ENCODE measurements around the gene KATNAL2.

Gene KATNAL2

DNA sequence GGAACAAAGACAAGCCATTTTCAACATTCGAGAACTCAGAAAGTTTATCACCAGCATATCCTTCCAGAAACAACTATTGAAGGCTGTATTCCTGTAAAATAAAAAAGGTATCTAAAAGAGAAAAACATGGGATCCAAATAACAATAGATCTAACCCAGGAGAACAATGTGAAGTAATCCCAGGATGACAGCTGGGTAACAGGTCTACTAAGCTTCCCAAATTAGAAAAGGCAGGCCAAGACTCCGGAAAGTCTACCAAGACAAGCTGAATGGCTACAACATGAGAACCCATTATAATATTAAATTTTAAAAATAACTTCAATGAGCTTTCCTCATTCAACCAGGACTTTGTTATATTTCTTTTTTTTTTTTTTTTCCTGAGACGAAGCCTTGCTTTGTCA, 6.5 kb upstream of the KATNAL2 start:
- Histone ChIP-seq H3K9me3 (ENCODE audit: control insufficient read depth, insufficient read depth, low read length) (no peaks in the 10 kb centered on the region), H3K4me1 (ENCODE audit: insufficient read depth, low read length) (peaks cover 12% of the 10 kb centered on the region), H3K36me3 (ENCODE audit: insufficient read depth, low read length) (no peaks in the 10 kb centered on the region), H3K9ac (ENCODE audit: low read depth, low read length) (no peak overlapping the region)

DNA sequence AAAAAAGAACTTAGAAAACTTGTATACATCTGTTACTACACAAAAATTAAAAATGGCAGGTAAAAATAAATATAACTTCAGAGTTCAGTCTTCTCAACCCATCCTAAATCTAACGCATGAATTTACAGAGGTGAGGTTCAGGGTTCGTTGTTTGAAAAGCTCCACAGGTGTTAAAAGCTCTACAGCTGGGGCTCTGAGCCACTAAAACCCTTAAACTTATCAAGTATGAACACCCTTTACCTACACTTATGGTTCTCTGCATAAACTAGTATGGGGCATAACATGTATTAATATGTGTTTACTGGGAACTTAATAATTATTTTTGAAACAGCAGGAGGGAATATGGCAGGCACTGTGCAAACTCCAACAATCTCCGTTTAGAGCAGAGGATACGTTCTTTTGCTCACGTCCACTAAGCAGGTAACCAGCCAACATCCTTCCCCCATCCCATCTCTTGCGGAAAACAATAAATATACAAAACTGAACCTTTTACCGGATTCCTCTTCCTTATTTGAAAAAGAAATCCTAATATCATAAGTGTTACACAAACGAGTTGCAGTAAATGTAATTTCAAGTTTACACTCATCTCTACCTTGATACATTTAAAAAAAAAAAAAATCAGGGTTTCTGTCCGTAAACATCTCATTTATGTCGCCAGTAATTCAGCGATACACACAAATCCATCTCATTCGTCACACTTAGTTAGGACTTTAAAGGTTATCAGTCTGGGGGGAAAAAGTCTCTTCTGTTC, 1.4 kb upstream of the KATNAL2 start:
- no peaks in the 10 kb centered on the region for H3K9me3 ChIP-seq (ENCODE audit: control insufficient read depth, insufficient read depth, low read length)
- H3K36me3 ChIP-seq (ENCODE audit: insufficient read depth, low read length), result no peaks in the 10 kb centered on the region
- peak overlapping the region; percentile 96 for H3K9ac ChIP-seq (ENCODE audit: low read depth, low read length)
- peaks cover 12% of the 10 kb centered on the region for H3K4me1 ChIP-seq (ENCODE audit: insufficient read depth, low read length)

DNA sequence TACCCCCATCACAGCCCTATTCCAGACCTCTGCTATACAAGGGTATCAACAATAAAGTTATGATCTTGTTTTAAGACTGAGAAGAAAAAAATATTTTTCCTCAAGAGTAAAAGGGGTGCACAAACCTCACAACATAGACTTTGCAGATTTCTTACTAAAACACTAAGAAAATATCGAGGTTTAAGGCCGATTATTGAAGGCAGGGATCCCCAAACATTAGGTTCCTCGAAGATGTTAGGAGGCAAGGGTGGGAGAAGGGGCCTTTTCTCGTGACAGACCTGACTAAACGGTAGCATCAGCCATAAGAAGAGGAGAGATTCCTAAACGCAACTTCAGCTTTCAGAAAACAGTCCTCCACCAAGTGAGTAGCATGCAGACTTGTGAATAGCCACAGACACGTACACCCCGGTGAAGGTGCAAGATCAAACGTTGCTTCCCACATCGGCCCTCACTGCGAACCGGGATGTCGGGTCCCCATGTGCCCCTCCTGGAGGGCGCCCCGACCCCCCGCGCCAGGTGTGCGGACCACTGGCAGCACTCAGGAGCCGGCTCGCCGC, 773 bp upstream of the KATNAL2 start:
- Histone ChIP-seq H3K4me1 (ENCODE audit: insufficient read depth, low read length) (peaks cover 12% of the 10 kb centered on the region), H3K9me3 (ENCODE audit: control insufficient read depth, insufficient read depth, low read length) (no peaks in the 10 kb centered on the region), H3K36me3 (ENCODE audit: insufficient read depth, low read length) (no peaks in the 10 kb centered on the region), H3K9ac (ENCODE audit: low read depth, low read length) (peak overlapping the region; percentile 96)

GRCh38 chr18:46917803-46918600, 600 bp downstream of the KATNAL2 start:
- no peaks in the 10 kb centered on the region for H3K36me3 ChIP-seq (ENCODE audit: insufficient read depth, low read length)
- no peaks in the 10 kb centered on the region for H3K9me3 ChIP-seq (ENCODE audit: control insufficient read depth, insufficient read depth, low read length)
- H3K9ac ChIP-seq (ENCODE audit: low read depth, low read length), result peak overlapping the region; percentile 96
- H3K4me1 ChIP-seq (ENCODE audit: insufficient read depth, low read length), result peaks cover 12% of the 10 kb centered on the region

GRCh38 chr18:46920067-46920466, 2.7 kb downstream of the KATNAL2 start:
- no peaks in the 10 kb centered on the region for H3K36me3 ChIP-seq (ENCODE audit: insufficient read depth, low read length)
- no peak overlapping the region for H3K9ac ChIP-seq (ENCODE audit: low read depth, low read length)

DNA sequence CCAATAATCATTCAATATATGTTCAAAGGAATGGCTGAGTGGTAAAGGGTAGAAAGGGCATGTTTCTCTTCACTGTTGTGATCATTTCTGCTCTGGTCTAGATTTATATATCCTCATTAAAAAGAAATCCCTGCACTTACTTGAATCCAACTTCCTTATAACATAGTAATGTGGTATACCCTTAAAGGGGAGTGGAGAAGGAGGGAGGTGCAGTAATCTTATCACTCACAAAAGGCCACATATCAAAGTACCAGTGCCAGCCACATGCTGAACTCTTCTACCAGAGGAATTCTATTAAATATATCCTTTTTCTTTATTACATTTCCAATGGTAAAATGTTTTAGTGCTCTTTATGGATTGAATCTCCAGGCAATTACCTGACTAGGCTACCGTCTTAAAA, 3.3 kb downstream of the KATNAL2 start:
- Histone ChIP-seq H3K9ac (ENCODE audit: low read depth, low read length) (no peak overlapping the region), H3K9me3 (ENCODE audit: control insufficient read depth, insufficient read depth, low read length) (no peaks in the 10 kb centered on the region), H3K36me3 (ENCODE audit: insufficient read depth, low read length) (no peaks in the 10 kb centered on the region), H3K4me1 (ENCODE audit: insufficient read depth, low read length) (no peaks in the 10 kb centered on the region)

More at GRCh38 chr18:46920067-46920466, 2.7 kb downstream of the KATNAL2 start:
- Histone ChIP-seq H3K4me1 (ENCODE audit: insufficient read depth, low read length) (no peaks in the 10 kb centered on the region; the same call in 1 of the 2 replicates), H3K9me3 (ENCODE audit: control insufficient read depth, insufficient read depth, low read length) (no peaks in the 10 kb centered on the region)

DNA sequence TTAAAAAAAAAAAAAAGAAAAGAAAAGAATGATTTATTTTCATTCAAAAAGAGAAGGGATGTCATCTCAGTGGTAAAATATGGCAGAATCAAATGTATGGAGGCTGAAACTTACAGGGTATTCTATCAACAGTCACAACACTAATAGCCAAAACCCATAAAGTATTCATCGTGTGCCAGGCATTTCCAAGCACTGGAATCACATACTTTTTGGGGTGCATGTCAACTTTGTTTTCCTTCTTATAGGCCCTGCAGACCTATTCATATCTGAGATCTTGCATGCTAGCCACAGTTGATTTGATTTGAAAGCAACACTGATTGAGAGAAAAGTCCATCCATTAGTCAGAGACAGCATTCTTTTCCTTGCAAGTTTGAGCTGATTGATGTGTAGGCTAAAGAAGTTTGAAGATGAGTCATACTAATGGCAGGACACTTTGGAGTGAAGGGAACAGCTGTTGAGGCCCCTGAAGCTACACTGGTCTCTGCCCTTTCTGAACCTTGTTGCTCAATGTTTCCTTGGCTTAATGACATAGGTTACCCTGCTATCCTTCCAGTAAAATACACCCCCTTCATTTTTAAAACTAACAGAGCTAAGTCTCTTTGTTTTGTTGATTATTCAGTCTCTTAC, 22.0 kb downstream of the KATNAL2 start:
- Histone ChIP-seq H3K4me1 (ENCODE audit: insufficient read depth, low read length) (0 out of 2 replicates have a peak, but pooled peaks cover 4% of the 10 kb centered on the region), H3K9me3 (ENCODE audit: control insufficient read depth, insufficient read depth, low read length) (no peaks in the 10 kb centered on the region), H3K9ac (ENCODE audit: low read depth, low read length) (no peak overlapping the region), H3K36me3 (ENCODE audit: insufficient read depth, low read length) (no peaks in the 10 kb centered on the region)

GRCh38 chr18:46939998-46940571, 22.7 kb downstream of the KATNAL2 start:
- Histone ChIP-seq H3K9ac (ENCODE audit: low read depth, low read length) (no peak overlapping the region), H3K9me3 (ENCODE audit: control insufficient read depth, insufficient read depth, low read length) (no peaks in the 10 kb centered on the region), H3K4me1 (ENCODE audit: insufficient read depth, low read length) (0 out of 2 replicates have a peak, but pooled peaks cover 4% of the 10 kb centered on the region), H3K36me3 (ENCODE audit: insufficient read depth, low read length) (no peaks in the 10 kb centered on the region)

DNA sequence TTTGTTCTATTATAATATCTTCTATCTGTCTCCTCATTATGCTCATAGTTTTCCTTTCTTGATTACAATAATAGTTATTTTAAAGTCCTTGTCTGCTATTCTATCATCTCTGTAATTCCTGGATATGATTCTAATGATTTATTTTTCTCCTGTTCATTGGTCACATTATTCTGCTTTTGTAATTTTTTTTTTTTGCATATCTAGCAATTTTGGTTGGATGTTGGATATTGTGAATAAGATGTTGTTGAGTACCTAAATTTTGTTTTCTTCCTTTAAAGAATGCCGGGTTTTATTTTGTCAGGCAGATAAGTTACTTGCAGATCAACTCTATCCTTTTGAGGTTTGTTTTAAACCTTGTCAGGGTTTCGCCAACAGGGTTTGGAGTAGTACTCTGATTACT, 25.2 kb downstream of the KATNAL2 start:
- Histone ChIP-seq H3K36me3 (ENCODE audit: insufficient read depth, low read length) (no peaks in the 10 kb centered on the region), H3K9me3 (ENCODE audit: control insufficient read depth, insufficient read depth, low read length) (no peaks in the 10 kb centered on the region), H3K9ac (ENCODE audit: low read depth, low read length) (no peak overlapping the region), H3K4me1 (ENCODE audit: insufficient read depth, low read length) (0 out of 2 replicates have a peak, but pooled peaks cover 4% of the 10 kb centered on the region)

DNA sequence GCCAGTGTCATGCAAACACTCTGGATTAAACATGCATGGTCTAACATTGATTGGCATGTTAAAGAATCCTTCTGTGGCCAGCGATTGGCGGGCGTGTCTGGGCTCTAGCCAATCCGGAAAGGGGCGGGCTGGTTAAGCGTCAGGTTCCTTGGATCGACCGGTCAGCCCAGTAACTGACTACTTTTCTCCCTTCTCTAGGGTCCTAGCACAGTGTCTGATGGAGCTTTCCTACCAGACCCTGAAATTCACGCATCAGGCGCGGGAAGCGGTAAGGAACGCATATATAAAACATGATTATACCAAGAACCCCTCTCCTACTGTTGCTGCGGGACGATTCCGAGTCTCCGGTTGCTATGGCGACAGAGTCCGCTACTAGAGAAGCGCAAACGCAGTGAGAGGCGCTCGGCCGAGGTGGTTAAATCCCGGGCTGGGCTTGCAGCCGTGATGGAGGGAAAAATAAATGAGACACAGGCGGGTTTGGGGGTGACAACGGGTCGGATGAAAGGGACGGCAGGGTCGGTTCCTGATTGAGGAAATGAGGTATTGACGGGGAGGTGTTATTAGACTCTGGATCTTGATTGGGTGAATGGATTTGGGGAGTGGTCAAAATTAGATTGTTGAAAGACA, 29.4 kb downstream of the KATNAL2 start:
- no peaks in the 10 kb centered on the region for H3K9me3 ChIP-seq (ENCODE audit: control insufficient read depth, insufficient read depth, low read length)
- peak overlapping the region; percentile 90 for H3K9ac ChIP-seq (ENCODE audit: low read depth, low read length)
- H3K36me3 ChIP-seq (ENCODE audit: insufficient read depth, low read length), result no peaks in the 10 kb centered on the region
- H3K4me1 ChIP-seq (ENCODE audit: insufficient read depth, low read length), result no peaks in the 10 kb centered on the region

DNA sequence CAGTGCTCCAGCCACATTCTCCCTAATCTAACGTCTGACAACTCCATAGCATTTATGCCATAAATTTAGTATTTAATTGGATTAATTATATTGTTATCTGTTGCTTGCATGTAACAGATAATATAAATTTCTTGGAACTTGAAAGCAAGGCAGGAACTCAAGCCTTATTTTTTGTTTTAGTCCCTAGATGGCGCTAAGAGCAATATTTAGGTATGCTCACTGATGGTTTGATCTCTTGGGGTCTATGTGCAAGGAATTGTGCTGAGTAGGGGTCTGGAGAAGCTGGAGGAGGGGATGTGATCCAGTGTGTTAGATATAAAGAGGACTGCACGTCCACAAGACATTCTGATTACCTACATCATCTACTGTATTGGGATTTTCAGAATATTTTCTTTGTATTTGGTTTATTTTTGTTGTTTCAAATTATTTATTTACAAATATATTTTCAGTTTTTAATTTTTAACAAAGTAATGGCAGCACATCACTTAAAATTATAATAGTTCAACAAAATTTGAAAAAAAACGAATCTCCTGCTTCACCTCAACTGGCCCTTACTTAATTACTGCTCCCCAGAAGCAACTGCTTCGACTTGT, 32.8 kb downstream of the KATNAL2 start:
- Histone ChIP-seq H3K36me3 (ENCODE audit: insufficient read depth, low read length) (no peaks in the 10 kb centered on the region), H3K9me3 (ENCODE audit: control insufficient read depth, insufficient read depth, low read length) (no peaks in the 10 kb centered on the region), H3K9ac (ENCODE audit: low read depth, low read length) (no peak overlapping the region), H3K4me1 (ENCODE audit: insufficient read depth, low read length) (no peaks in the 10 kb centered on the region)

DNA sequence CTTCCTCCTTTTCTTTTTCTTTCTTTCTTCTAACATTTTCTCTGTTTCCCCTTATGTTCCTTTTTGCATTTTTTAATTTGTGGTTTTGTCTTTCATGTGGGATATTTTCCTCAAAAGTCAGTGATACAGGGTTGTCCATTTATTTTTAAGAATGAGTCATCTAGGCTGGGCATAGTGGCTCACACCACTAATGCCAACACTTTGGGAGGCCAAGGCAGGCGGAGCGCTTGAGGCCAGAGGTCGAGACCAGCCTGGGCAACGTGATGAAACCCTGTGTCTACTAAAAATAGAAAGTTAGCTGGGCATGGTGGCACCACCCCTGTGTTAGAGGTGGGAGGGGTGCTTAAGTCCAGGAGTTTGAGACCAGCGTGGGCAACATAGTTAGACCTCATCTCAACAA, 35.8 kb downstream of the KATNAL2 start:
- Histone ChIP-seq H3K36me3 (ENCODE audit: insufficient read depth, low read length) (no peaks in the 10 kb centered on the region), H3K9me3 (ENCODE audit: control insufficient read depth, insufficient read depth, low read length) (no peaks in the 10 kb centered on the region), H3K4me1 (ENCODE audit: insufficient read depth, low read length) (no peaks in the 10 kb centered on the region), H3K9ac (ENCODE audit: low read depth, low read length) (no peak overlapping the region)

- no peaks in the 10 kb centered on the region for H3K36me3 ChIP-seq (ENCODE audit: insufficient read depth, low read length)
- no peaks in the 10 kb centered on the region; the same call in 1 of the 2 replicates for H3K9me3 ChIP-seq (ENCODE audit: control insufficient read depth, insufficient read depth, low read length)
- H3K4me1 ChIP-seq (ENCODE audit: insufficient read depth, low read length), result no peaks in the 10 kb centered on the region
- no peak overlapping the region for H3K9ac ChIP-seq (ENCODE audit: low read depth, low read length)
These were observed 40.8 kb downstream of the KATNAL2 start for GRCh38 chr18:46958209-46958608.

Measured in ES-I3 (cell line).